Stimulated activated effector memory CD8-positive, alpha-beta T cell treated with anti-CD3 and anti-CD28 coated beads, Interleukin-12 subunit alpha, Interleukin-12 subunit beta, amount 100 ng/mL, for 72 hours (primary cell): ENCODE results near the gene SEPTIN10.
"Not testable (repeated sequence)": the region's sequence is repeated elsewhere in the genome, so short reads cannot be mapped to it uniquely, and the experiment has no call there.

Experiments used
- ATAC-seq: fragments of 150-1000 bp; cut with Tn5 transposase; 2 replicates; pipeline ENCODE4 v1.10.0; 2021
- DNase-seq, 2 donors: peaks; one replicate each; pipeline ENCODE4 v3.0.0; 2021 to 2022; ENCODE audit warnings: low spot score in 2 of 2
- H3K27ac Mint-ChIP-seq: one replicate; pipeline ENCODE4 v1.8.0; 2022; ENCODE audit warnings: mild to moderate bottlenecking, mixed read lengths
- H3K36me3 Mint-ChIP-seq: one replicate; pipeline ENCODE4 v1.8.0; 2022; ENCODE audit warnings: mild to moderate bottlenecking, mixed read lengths
- H3K4me1 Mint-ChIP-seq: one replicate; pipeline ENCODE4 v1.8.0; 2022; ENCODE audit warnings: mixed read lengths
- H3K4me3 Mint-ChIP-seq: one replicate; pipeline ENCODE4 v1.8.0; 2022; ENCODE audit warnings: mild to moderate bottlenecking, mixed read lengths
- H3K9me3 Mint-ChIP-seq: one replicate; pipeline ENCODE4 v1.8.0; 2022; ENCODE audit warnings: mixed read lengths

The SEPTIN10 gene

GRCh38 chr2:109638795-109639194 lies 25.0 kb upstream of the SEPTIN10 start:
- H3K27ac Mint-ChIP-seq = no peak overlapping the region
- no peaks in the 10 kb centered on the region for H3K36me3 Mint-ChIP-seq
- DNase-seq = no peak
- H3K4me3 Mint-ChIP-seq = no peak overlapping the region
- no peak for ATAC-seq
- H3K9me3 Mint-ChIP-seq = no peaks in the 10 kb centered on the region
- H3K4me1 Mint-ChIP-seq = peaks cover 6% of the 10 kb centered on the region

- H3K9me3 Mint-ChIP-seq = no peaks in the 10 kb centered on the region
- H3K4me1 Mint-ChIP-seq = peaks cover 6% of the 10 kb centered on the region
- no peak overlapping the region for H3K4me3 Mint-ChIP-seq
- H3K36me3 Mint-ChIP-seq = no peaks in the 10 kb centered on the region
- DNase-seq = no peak
- ATAC-seq = peak; percentile 46
- H3K27ac Mint-ChIP-seq = no peak overlapping the region
Observed at GRCh38 chr2:109637749-109638570, 24.2 kb upstream of the SEPTIN10 start.

GRCh38 chr2:109636317-109636716 lies 22.6 kb upstream of the SEPTIN10 start:
- Mint-ChIP-seq H3K9me3 (no peaks in the 10 kb centered on the region), H3K4me1 (peaks cover 6% of the 10 kb centered on the region), H3K4me3 (no peak overlapping the region), H3K27ac (no peak overlapping the region), H3K36me3 (no peaks in the 10 kb centered on the region)
- DNase-seq (no peak), ATAC-seq (no peak)

GRCh38 chr2:109635426-109636304 lies 21.9 kb upstream of the SEPTIN10 start:
- Mint-ChIP-seq H3K9me3 (no peaks in the 10 kb centered on the region), H3K36me3 (no peaks in the 10 kb centered on the region), H3K27ac (no peak overlapping the region), H3K4me3 (no peak overlapping the region), H3K4me1 (peaks cover 6% of the 10 kb centered on the region)
- no peak for ATAC-seq
- no peak for DNase-seq

GRCh38 chr2:109633284-109633961 lies 19.7 kb upstream of the SEPTIN10 start:
- Mint-ChIP-seq H3K27ac (no peak overlapping the region), H3K4me3 (no peak overlapping the region), H3K36me3 (no peaks in the 10 kb centered on the region), H3K4me1 (peaks cover 6% of the 10 kb centered on the region), H3K9me3 (no peaks in the 10 kb centered on the region)
- DNase-seq = no peak
- no peak for ATAC-seq

- no peak overlapping the region for H3K27ac Mint-ChIP-seq
- DNase-seq (no peak), ATAC-seq (no peak)
- H3K9me3 Mint-ChIP-seq = no peaks in the 10 kb centered on the region
- no peaks in the 10 kb centered on the region for H3K36me3 Mint-ChIP-seq
- H3K4me1 Mint-ChIP-seq = no peaks in the 10 kb centered on the region
- no peak overlapping the region for H3K4me3 Mint-ChIP-seq
Observed at GRCh38 chr2:109632158-109632789, 18.5 kb upstream of the SEPTIN10 start.

GRCh38 chr2:109631741-109632140 lies 18.0 kb upstream of the SEPTIN10 start:
- Mint-ChIP-seq H3K4me3 (no peak overlapping the region), H3K27ac (no peak overlapping the region), H3K9me3 (no peaks in the 10 kb centered on the region), H3K36me3 (no peaks in the 10 kb centered on the region), H3K4me1 (no peaks in the 10 kb centered on the region)
- ATAC-seq (no peak), DNase-seq (no peak)

GRCh38 chr2:109630441-109631430 lies 17.0 kb upstream of the SEPTIN10 start:
- Mint-ChIP-seq H3K9me3 (no peaks in the 10 kb centered on the region), H3K4me3 (no peak overlapping the region), H3K36me3 (no peaks in the 10 kb centered on the region), H3K27ac (no peak overlapping the region), H3K4me1 (no peaks in the 10 kb centered on the region)
- ATAC-seq = peak; percentile 21
- DNase-seq = no peak

GRCh38 chr2:109629867-109630266 lies 16.1 kb upstream of the SEPTIN10 start:
- no peak for DNase-seq
- Mint-ChIP-seq H3K4me1 (no peaks in the 10 kb centered on the region), H3K9me3 (no peaks in the 10 kb centered on the region), H3K36me3 (no peaks in the 10 kb centered on the region), H3K27ac (no peak overlapping the region), H3K4me3 (no peak overlapping the region)
- no peak for ATAC-seq

GRCh38 chr2:109628321-109628720 lies 14.6 kb upstream of the SEPTIN10 start:
- not testable (repeated sequence) for H3K36me3 Mint-ChIP-seq, ATAC-seq, H3K9me3 Mint-ChIP-seq, DNase-seq, H3K27ac Mint-ChIP-seq, H3K4me3 Mint-ChIP-seq, H3K4me1 Mint-ChIP-seq

- Mint-ChIP-seq H3K9me3 (no peaks in the 10 kb centered on the region), H3K4me1 (no peaks in the 10 kb centered on the region), H3K36me3 (no peaks in the 10 kb centered on the region), H3K27ac (no peak overlapping the region), H3K4me3 (no peak overlapping the region)
- ATAC-seq (no peak), DNase-seq (no peak)
Observed at GRCh38 chr2:109624339-109624738, 10.6 kb upstream of the SEPTIN10 start.

GRCh38 chr2:109623923-109624322 lies 10.2 kb upstream of the SEPTIN10 start:
- ATAC-seq = no peak
- DNase-seq = no peak

GRCh38 chr2:109623297-109623696 lies 9.5 kb upstream of the SEPTIN10 start:
- DNase-seq = no peak
- no peak overlapping the region for H3K27ac Mint-ChIP-seq
- ATAC-seq = no peak
- H3K9me3 Mint-ChIP-seq = no peaks in the 10 kb centered on the region
- H3K4me3 Mint-ChIP-seq = no peak overlapping the region
- H3K4me1 Mint-ChIP-seq = no peaks in the 10 kb centered on the region
- no peaks in the 10 kb centered on the region for H3K36me3 Mint-ChIP-seq

More at GRCh38 chr2:109623923-109624322, 10.2 kb upstream of the SEPTIN10 start:
- no peaks in the 10 kb centered on the region for H3K9me3 Mint-ChIP-seq
- H3K36me3 Mint-ChIP-seq = no peaks in the 10 kb centered on the region
- H3K4me1 Mint-ChIP-seq = no peaks in the 10 kb centered on the region
- H3K27ac Mint-ChIP-seq = no peak overlapping the region
- no peak overlapping the region for H3K4me3 Mint-ChIP-seq

GRCh38 chr2:109619032-109619615 lies 5.4 kb upstream of the SEPTIN10 start:
- DNase-seq (no peak), ATAC-seq (no peak)
- Mint-ChIP-seq H3K36me3 (no peaks in the 10 kb centered on the region), H3K27ac (no peak overlapping the region), H3K9me3 (no peaks in the 10 kb centered on the region), H3K4me1 (no peaks in the 10 kb centered on the region), H3K4me3 (no peak overlapping the region)
